GM19025 (cell line): ENCODE measurements around the gene HECW1.
"Not testable (repeated sequence)": the region's sequence is repeated elsewhere in the genome, so short reads cannot be mapped to it uniquely, and the experiment has no call there.

Experiments
- ATAC-seq: cut with Tn5 transposase; IDR thresholded peaks from one replicate; pipeline ENCODE4 v1.9.1; 2021; ENCODE audit warnings: mild to moderate bottlenecking, low read depth, moderate library complexity; ENCODE audit not compliant: unreplicated experiment

HECW1 gene

DNA sequence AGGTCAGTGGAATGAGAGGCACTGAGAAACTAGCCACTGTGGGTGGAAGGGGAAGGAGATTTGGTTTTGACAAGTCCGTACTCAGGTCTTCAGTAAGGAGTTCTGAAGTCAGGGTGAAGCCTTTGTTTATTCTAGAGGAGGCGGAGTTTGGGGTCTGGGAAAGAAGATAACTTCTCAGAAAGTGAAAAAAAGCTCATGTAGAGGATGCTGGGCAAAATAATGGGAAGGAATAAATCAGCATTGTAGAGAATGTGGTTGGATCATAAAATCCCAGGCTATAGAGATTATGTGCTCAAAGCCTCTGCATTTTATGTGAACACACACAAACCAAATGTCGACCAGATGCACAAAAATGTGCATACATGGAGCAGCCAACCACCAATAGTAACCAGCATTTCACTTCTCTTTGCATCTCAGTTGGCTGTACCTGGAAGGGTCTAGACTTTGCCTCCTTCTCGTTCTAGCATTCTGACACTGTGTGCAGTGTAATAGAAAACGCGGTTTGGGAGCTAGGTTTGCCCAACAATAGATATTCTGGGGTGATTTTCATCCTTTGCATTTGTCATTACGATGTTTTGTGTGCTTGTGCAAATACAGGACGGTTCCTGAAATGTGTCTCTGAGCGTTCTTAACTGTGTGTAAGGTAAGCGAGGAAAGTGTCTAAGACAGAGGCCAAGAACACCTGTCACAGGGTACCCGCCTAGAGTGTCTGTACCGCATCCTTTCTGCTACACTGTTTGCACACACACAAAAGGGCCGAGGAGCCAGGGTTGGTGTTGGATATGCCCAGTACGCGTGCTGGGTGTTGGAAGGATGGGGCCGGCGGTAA, 603 bp upstream of the HECW1 start:
- ATAC-seq, result no peak

DNA sequence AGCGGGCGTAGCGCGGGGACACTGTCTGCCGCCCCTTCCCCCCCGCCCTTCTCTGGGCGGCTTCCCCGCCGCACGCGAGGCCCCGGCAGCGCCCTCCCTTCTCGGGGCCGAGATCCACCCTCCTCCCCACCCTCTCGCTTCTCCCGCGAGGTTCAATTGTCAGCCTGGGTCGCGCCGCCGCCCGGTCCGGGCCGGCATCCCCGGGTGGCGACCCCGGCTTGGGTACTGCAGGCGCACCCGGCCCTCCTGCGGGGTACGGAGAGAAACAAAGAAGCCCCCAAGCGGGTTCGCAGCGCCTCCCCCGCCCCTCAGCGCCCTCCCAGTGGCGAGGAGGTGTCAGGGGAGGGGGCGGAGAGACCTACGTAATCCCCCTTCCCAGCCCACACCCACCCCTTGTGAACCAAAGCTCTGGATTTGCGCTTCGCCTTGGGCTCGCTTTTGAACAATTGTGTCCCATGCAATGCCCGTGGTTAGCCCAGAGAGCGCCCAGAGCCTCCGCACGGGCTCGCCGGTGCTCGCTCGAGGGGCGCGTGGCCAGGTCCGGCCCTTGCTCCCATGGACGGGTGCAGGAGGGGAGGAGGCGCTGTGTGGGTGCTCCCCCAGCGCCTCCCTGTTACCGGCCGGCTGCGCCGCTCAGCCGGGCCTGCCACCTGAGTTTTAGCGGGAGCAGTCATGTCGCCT, 634 bp downstream of the HECW1 start:
- ATAC-seq, result no peak

DNA sequence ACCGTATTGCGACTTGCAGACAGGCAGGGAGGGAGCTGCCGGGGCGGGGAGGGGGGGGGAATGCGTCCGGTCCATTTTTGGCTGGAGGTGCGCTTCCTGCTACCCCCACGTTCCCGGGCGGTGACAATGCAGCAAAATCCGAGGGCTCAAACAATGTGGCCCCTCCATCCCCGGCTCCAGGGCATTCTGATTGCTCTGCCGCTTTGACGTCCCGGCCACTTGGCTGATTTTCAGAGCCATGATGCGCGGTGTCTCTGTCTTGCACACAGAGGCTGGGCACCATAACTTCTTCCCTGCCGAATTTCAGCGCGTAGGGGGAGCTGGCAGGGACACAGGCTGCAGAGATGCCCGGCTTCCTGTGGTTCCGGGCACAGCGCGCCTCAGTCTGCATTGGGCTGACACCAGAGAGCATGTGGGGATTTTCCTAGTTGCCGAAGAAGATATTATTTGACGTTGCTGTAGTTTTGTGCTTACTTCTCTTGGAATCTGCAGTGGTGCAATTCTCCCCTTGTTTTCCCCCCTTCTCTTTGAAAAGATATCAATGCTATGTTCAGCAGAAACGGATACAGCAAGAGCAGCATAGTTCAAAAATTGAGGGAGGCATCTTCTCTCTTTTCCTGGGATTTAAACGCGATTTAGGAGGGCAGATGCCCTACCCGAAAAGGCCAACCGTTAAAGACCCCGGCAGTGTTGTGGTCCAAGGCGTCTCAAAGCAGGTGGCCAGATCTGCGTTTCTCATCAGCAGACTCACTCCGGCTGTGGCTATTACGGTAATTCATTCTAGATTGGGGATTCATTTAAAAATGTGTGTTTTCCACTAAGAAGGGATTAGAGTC, 1.4 kb downstream of the HECW1 start:
- no peak for ATAC-seq

- ATAC-seq, result no peak
These were observed 2.0 kb downstream of the HECW1 start for GRCh38 chr7:43114458-43114780.

- no peak for ATAC-seq
These were observed 4.0 kb downstream of the HECW1 start for GRCh38 chr7:43116451-43116850.

GRCh38 chr7:43117095-43117494, 4.6 kb downstream of the HECW1 start:
- no peak for ATAC-seq

DNA sequence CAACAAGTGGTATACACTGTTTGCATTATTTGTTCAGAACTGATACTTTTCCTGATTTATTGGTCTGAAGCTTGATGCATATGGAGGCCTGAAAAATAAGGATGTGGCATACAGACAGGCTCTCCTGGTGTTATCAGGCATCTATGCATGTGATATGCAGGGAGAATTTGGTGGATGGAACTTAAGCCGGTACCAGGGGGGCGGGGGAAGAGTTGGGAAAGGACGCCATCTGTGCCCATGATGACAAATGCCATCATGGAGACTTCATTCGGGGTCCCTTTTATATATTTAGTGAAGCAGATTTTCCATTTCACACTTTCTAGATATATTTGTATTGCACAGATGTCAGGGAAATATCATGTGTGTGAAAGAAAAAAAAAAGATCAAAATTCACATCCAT, 5.4 kb downstream of the HECW1 start:
- no peak for ATAC-seq

DNA sequence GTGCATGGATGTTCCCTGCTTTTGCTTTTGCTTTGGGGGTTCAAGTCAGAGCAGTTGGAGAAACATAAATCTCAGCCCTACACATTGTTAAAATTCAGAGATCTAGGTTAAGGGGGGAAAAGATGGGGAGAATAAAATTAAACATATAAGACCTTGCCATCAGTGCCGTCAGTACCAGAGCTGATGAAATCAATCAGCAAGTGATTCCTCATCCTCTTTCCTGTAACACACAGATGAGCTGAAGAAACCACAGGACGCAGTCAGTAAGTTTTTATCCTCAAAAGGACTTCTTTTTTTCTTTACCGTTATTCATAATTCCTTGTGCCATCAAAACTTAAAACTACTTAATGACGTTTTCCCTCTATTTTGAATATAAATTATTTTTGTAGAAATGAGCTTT, 5.9 kb downstream of the HECW1 start:
- no peak for ATAC-seq

- ATAC-seq, result no peak
These were observed 7.1 kb downstream of the HECW1 start for GRCh38 chr7:43119371-43120075.

GRCh38 chr7:43121973-43122372, 9.5 kb downstream of the HECW1 start:
- no peak for ATAC-seq

DNA sequence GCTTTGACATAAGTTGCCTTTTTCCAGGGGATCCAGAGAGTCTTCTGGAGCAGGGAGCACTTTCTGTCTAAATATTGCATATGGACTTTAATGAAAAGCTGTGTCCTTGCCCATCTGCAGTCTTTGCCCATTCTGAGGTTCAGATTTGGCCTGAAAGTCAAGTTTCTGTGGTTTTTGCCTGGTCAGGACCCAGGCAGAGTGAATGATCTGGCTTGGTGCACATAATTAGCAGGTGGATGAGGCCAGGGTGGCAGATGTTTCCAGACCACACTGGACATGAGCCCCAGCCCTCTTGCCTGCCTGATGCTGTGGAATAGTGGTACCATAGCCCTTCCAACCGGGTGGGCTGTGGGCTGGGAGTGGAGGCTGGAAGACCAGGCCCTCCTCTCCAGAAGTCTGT, 11.0 kb downstream of the HECW1 start:
- no peak for ATAC-seq

GRCh38 chr7:43124388-43124787, 11.9 kb downstream of the HECW1 start:
- ATAC-seq, result no peak

- no peak for ATAC-seq
These were observed 17.9 kb downstream of the HECW1 start for GRCh38 chr7:43130347-43130746.

GRCh38 chr7:43135129-43135528, 22.7 kb downstream of the HECW1 start:
- no peak for ATAC-seq

GRCh38 chr7:43136064-43136463, 23.6 kb downstream of the HECW1 start:
- no peak for ATAC-seq

- not testable (repeated sequence) for ATAC-seq
These were observed 24.8 kb downstream of the HECW1 start for GRCh38 chr7:43137121-43137744.

DNA sequence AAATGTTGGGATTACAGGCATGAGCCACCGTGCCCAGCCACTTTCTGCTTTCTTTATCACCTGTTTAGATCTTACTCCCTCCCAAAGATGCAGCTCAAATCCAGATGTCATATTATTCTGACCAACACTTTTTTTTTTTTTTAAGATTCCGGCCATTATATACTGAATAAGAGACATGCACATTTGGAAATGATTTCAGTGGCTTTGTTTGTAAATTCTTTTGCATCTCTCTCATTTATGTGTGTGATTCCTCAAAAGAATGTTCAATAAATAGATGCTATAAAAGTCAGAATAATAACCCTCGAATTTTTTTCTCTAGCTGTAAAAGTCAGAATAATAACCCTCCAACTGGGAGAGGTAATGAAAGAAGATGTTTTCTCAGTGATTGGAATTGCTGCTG, 25.4 kb downstream of the HECW1 start:
- ATAC-seq, result no peak

DNA sequence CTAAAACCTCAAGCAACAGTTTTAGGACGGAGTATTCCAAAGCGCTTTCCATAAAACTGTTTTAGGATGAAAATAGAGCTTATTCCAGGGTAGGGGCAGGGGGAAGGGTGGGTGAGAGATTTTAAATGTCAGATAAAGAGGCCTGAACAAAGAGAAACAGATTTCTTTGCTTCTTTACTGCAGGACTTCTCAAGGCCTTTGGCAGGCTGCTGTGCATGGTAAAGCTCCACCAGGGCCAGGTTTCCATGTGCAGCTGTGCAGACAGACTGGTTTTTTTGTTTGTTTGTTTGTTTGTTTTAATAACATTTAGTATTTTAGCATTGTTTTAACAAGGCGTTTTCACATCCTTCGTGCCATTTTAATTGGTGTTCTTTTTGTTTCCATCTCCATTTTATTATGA, 26.3 kb downstream of the HECW1 start:
- no peak for ATAC-seq

GRCh38 chr7:43139137-43139536, 26.7 kb downstream of the HECW1 start:
- no peak for ATAC-seq

- ATAC-seq, result no peak
These were observed 27.7 kb downstream of the HECW1 start for GRCh38 chr7:43140186-43140585.
